Activated B cell treated with CpG ODN at 0.5 μM for 24 hours (primary cell): ENCODE data around the gene TBX21. TPM values are rescaled to one million over a fixed set of nuclear protein-coding genes. Genes with fewer than 3 reads are reported as not detected.
A peak's percentile ranks its signal among the peaks of the same experiment; 100 is the strongest.

Experiments used
- ATAC-seq: fragments of 200-7000 bp; cut with Tn5 transposase; one replicate; pipeline ENCODE4 v1.10.0; 2021; ENCODE audit warnings: low read depth, mild to moderate bottlenecking, moderate library complexity
- CTCF ChIA-PET: fragments of 350-600 bp; sonication (Branson Sonifier 250); formaldehyde crosslinking; loops from one replicate; lab custom pipeline; 2021; ENCODE audit warnings: antibody characterized with exemption; lab: Charles Lee
- POLR2A ChIA-PET: fragments of 350-600 bp; sonication (Branson Sonifier 250); formaldehyde crosslinking; loops from one replicate; lab custom pipeline; 2021; ENCODE audit warnings: antibody characterized with exemption; lab: Charles Lee
- DNase-seq: peaks from one replicate; pipeline ENCODE4 v3.0.0; 2022
- H3K27ac Mint-ChIP-seq: one replicate; pipeline ENCODE4 v1.8.0; 2020; ENCODE audit warnings: mixed read lengths
- H3K27me3 Mint-ChIP-seq: one replicate; pipeline ENCODE4 v1.8.0; 2021; ENCODE audit warnings: mixed read lengths
- H3K36me3 Mint-ChIP-seq: one replicate; pipeline ENCODE4 v1.8.0; 2021; ENCODE audit warnings: low read depth, mixed read lengths
- H3K4me1 Mint-ChIP-seq: one replicate; pipeline ENCODE4 v1.8.0; 2021; ENCODE audit warnings: mixed read lengths
- H3K4me3 Mint-ChIP-seq: one replicate; pipeline ENCODE4 v1.8.0; 2020; ENCODE audit warnings: mild to moderate bottlenecking, mixed read lengths
- H3K9me3 Mint-ChIP-seq: one replicate; pipeline ENCODE4 v1.8.0; 2020; ENCODE audit warnings: mixed read lengths
- CTCF ChIP-seq: fragments of 200-600 bp; IDR thresholded peaks from one replicate; pipeline ENCODE4 v1.8.0; 2022; ENCODE audit warnings: antibody characterized with exemption, mild to moderate bottlenecking
- intact Hi-C: fragments of 100-400 bp; cut with micrococcal nuclease; formaldehyde crosslinking; loops from one replicate; pipeline ENCODE4 v1.15.1; 2024
- total RNA-seq: library from RNA; stranded (reverse); gene quantifications from 2 replicates; pipeline ENCODE4 v1.2.3, GENCODE V29; 2022

The TBX21 gene
- total RNA-seq, 1 donor from 2014 or later = 3.8 TPM

DNA sequence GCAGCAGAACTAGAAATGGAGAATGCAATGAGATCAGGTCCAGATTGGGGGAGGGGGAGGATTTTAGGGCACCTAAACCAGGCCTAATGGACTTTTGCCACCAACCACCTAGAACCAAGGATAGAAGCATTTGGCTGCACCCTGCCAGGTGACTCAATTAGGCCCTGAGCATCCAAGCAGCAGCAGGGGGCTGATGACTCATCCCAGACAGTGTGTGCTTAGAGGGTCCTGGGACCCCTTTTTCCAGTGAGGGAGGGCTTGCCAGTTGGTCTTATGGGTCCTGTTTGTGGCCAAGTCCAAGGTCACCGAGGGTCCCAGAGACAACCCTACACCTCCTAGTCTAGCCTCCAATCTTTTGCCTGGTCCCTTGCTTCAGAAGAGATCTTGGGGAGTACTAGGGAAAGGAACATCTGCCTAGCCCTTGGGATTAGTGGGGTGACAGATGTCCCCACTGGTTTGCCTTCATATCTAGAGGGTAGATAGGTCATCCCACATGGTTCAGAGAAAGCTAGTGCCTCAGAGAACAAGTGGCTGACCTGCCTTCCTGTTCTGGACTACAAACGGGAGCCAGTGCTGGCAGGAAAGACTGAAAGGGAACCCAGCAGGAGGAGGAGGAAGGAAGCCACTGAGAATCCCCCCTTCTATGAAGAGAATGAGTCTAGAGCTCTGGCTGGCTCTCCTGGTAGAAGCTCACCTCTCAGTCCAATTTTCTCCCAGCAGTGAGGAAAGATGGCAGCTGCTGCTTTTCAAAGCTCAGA is 40.7 kb upstream of the TBX21 start:
- ChIA-PET CTCF (no interaction called here), POLR2A (interaction anchor here (1.0 kb wide), 1 partner anchor 41 kb away, joined by 3 read pairs; the partner anchor contains the start of gene TBX21)
- no peak for TF ChIP-seq CTCF
- intact Hi-C loops = no loop called here
- H3K4me1 Mint-ChIP-seq = peaks cover 30% of the 10 kb centered on the region
- no peak overlapping the region for H3K27ac Mint-ChIP-seq
- no peaks in the 10 kb centered on the region for H3K36me3 Mint-ChIP-seq
- H3K27me3 Mint-ChIP-seq = no peaks in the 10 kb centered on the region
- ATAC-seq = no peak
- no peaks in the 10 kb centered on the region for H3K9me3 Mint-ChIP-seq
- no peak for DNase-seq
- H3K4me3 Mint-ChIP-seq = peak overlapping the region; percentile 85

DNA sequence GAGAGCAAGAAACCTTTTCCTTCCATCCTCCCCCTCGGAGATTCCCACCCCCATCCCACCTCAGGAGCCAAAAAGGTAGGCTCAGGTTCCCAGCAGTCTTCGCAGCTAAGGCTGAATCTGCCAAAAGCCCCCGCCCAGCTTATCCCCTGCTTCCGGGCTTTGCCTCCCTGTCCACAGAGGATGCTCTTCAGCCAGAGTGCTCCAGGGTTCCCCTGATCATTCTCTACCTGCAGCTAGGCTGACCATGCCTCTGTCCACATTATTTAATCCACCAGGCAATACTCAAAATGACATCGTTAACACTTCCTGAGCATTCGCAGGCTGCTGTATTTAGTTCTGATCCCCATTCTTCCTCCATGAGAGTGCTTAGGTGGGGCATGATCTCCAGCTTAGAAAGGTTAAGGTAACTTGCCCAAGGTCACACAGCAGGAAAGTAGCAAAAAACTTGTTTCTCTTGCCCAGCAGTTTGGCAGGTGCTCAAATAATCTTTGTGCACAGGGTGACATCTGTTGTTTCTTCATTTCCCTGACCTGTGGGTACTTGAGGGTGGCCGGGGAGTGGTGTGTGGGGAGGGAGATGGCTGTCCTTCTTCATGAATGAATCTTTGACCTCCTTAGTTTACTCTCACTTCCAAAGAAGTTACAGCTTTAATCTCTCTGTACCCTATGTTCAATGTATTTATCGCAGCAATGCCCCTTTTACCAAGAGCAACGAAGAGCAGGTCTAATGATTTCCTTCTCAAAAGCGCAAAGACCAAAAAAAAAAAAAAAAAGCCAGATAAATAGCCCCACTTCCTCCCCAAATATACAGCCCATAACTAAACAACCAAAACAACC is 39.9 kb upstream of the TBX21 start:
- intact Hi-C loops = no loop called here
- DNase-seq = no peak
- ChIA-PET POLR2A (interaction anchor here (0.7 to 2.3 kb wide), 6 partner anchors 10 to 957 kb away, joined by 3 to 13 read pairs (median 8); partner anchors contain the start of gene TBX21), CTCF (interaction anchor here (2.1 kb wide), 1 partner anchor 40 kb away, joined by 5 read pairs; the partner anchor contains the start of gene TBX21)
- Mint-ChIP-seq H3K36me3 (no peaks in the 10 kb centered on the region), H3K27ac (peak overlapping the region; percentile 67), H3K4me3 (peak overlapping the region; percentile 85), H3K9me3 (no peaks in the 10 kb centered on the region), H3K27me3 (no peaks in the 10 kb centered on the region), H3K4me1 (peaks cover 32% of the 10 kb centered on the region)
- ATAC-seq = no peak
- no peak for TF ChIP-seq CTCF

GRCh38 chr17:47693731-47694580 is 39.1 kb upstream of the TBX21 start, which contains the start of gene TBKBP1:
TBKBP1 (plus strand) TSS chr17:47694161; CDS start chr17:47696113, 1,952 bp downstream.
- H3K27me3 Mint-ChIP-seq = no peaks in the 10 kb centered on the region
- H3K27ac Mint-ChIP-seq = peak within 1 kb of the TSS; percentile 69
- no peak for TF ChIP-seq CTCF
- ChIA-PET CTCF (interaction anchor here (1.0 to 2.1 kb wide), 2 partner anchors 20 to 39 kb away, joined by 3 to 5 read pairs; partner anchors contain the start of gene TBX21), POLR2A (interaction anchor here (0.6 to 2.3 kb wide), 8 partner anchors 10 to 937 kb away, joined by 3 to 13 read pairs (median 4); partner anchors contain the start of gene TBX21)
- intact Hi-C loops = loop anchor here (1.0 kb wide), 2 partner anchors 30 to 39 kb away; partner anchors contain the start of gene TBX21
- no peaks in the 10 kb centered on the region for H3K9me3 Mint-ChIP-seq
- peak; percentile 47 for ATAC-seq
- peaks cover 38% of the 10 kb centered on the region for H3K4me1 Mint-ChIP-seq
- H3K36me3 Mint-ChIP-seq = no peaks in the 10 kb centered on the region
- DNase-seq = peak; percentile 57
- peak within 1 kb of the TSS; percentile 85 for H3K4me3 Mint-ChIP-seq

GRCh38 chr17:47694581-47695428 is 38.2 kb upstream of the TBX21 start:
- peak overlapping the region; percentile 84 for H3K4me3 Mint-ChIP-seq
- H3K4me1 Mint-ChIP-seq = peaks cover 40% of the 10 kb centered on the region
- no peaks in the 10 kb centered on the region for H3K9me3 Mint-ChIP-seq
- no peaks in the 10 kb centered on the region for H3K36me3 Mint-ChIP-seq
- ChIA-PET POLR2A (interaction anchor here (0.5 to 2.3 kb wide), 10 partner anchors 9 to 1210 kb away, joined by 3 to 13 read pairs (median 4); partner anchors contain the start of gene TBX21), CTCF (interaction anchor here (1.0 to 4.8 kb wide), 4 partner anchors 9 to 38 kb away, joined by 3 to 19 read pairs (median 4); partner anchors contain the start of gene TBX21)
- DNase-seq (peak; percentile 52), ATAC-seq (peak; percentile 49)
- H3K27me3 Mint-ChIP-seq = no peaks in the 10 kb centered on the region
- intact Hi-C loops = loop anchor here (1.0 kb wide), 2 partner anchors 31 to 38 kb away; partner anchors contain the start of gene TBX21
- no peak for TF ChIP-seq CTCF
- peak overlapping the region; percentile 69 for H3K27ac Mint-ChIP-seq
